HG03457 (cell line): ENCODE data around the gene MRC1.
"Not testable (repeated sequence)": the region's sequence is repeated elsewhere in the genome, so short reads cannot be mapped to it uniquely, and the experiment has no call there.

Experiments
- ATAC-seq: cut with Tn5 transposase; IDR thresholded peaks from one replicate; pipeline ENCODE4 v1.9.1; 2021; ENCODE audit warnings: moderate number of reproducible peaks; ENCODE audit not compliant: unreplicated experiment

MRC1 gene

GRCh38 chr10:17891435-17891834, 82.3 kb downstream of the MRC1 start:
- ATAC-seq = no peak

GRCh38 chr10:17904564-17904963, 95.4 kb downstream of the MRC1 start:
- ATAC-seq = no peak

GRCh38 chr10:17905491-17905890, 96.3 kb downstream of the MRC1 start:
- ATAC-seq = no peak

GRCh38 chr10:17906002-17906401, 96.9 kb downstream of the MRC1 start:
- ATAC-seq = no peak

- ATAC-seq = no peak
Measured at GRCh38 chr10:17907641-17908040, 98.5 kb downstream of the MRC1 start.

GRCh38 chr10:17910125-17910789, 101.1 kb downstream of the MRC1 start:
- ATAC-seq = no peak

- no peak for ATAC-seq
Measured at GRCh38 chr10:17912754-17913153, 103.6 kb downstream of the MRC1 start.

- no peak for ATAC-seq
Measured at GRCh38 chr10:17913604-17914003, 104.5 kb downstream of the MRC1 start.

GRCh38 chr10:17914169-17915045, 105.3 kb downstream of the MRC1 start:
- ATAC-seq = no peak

GRCh38 chr10:17915181-17915580, 106.0 kb downstream of the MRC1 start:
- ATAC-seq = no peak

GRCh38 chr10:17918187-17918903, 109.2 kb downstream of the MRC1 start:
- ATAC-seq = no peak

GRCh38 chr10:17921378-17921777, 112.2 kb downstream of the MRC1 start:
- ATAC-seq = no peak

GRCh38 chr10:17923728-17924127, 114.6 kb downstream of the MRC1 start:
- ATAC-seq = no peak

- ATAC-seq = no peak
Measured at GRCh38 chr10:17943033-17943745, 134.0 kb downstream of the MRC1 start.

GRCh38 chr10:17950269-17950668, 141.1 kb downstream of the MRC1 start:
- ATAC-seq = not testable (repeated sequence)

- no peak for ATAC-seq
Measured at GRCh38 chr10:17950726-17951125, 141.6 kb downstream of the MRC1 start.

GRCh38 chr10:17951868-17952371, 142.8 kb downstream of the MRC1 start, which contains the start of gene SLC39A12:
TSS of gene SLC39A12 (plus strand) at chr10:17951918. CDS start at chr10:17953277, 1,359 bp downstream.
- ATAC-seq = no peak

GRCh38 chr10:17954372-17954771, 145.2 kb downstream of the MRC1 start:
- not testable (repeated sequence) for ATAC-seq

- no peak for ATAC-seq
Measured at GRCh38 chr10:17954861-17955260, 145.7 kb downstream of the MRC1 start.

- no peak for ATAC-seq
Measured at GRCh38 chr10:17958049-17958448, 148.9 kb downstream of the MRC1 start.

GRCh38 chr10:17959870-17960269, 150.7 kb downstream of the MRC1 start:
- no peak for ATAC-seq
